HG03108 (cell line): ENCODE data around the gene FCN2.

Source experiments
- ATAC-seq: cut with Tn5 transposase; IDR thresholded peaks from one replicate; pipeline ENCODE4 v1.9.1; 2021; ENCODE audit warnings: moderate library complexity; ENCODE audit not compliant: unreplicated experiment

Gene FCN2

GRCh38 chr9:134880484-134881312, at the start of gene FCN2:
FCN2 (plus strand) TSS chr9:134880810; CDS start chr9:134880822, 12 bp downstream.
- ATAC-seq: no peak

GRCh38 chr9:134830926-134831720, 49.5 kb upstream of the FCN2 start:
- ATAC-seq: no peak

GRCh38 chr9:134832471-134832870, 48.1 kb upstream of the FCN2 start:
- no peak for ATAC-seq

DNA sequence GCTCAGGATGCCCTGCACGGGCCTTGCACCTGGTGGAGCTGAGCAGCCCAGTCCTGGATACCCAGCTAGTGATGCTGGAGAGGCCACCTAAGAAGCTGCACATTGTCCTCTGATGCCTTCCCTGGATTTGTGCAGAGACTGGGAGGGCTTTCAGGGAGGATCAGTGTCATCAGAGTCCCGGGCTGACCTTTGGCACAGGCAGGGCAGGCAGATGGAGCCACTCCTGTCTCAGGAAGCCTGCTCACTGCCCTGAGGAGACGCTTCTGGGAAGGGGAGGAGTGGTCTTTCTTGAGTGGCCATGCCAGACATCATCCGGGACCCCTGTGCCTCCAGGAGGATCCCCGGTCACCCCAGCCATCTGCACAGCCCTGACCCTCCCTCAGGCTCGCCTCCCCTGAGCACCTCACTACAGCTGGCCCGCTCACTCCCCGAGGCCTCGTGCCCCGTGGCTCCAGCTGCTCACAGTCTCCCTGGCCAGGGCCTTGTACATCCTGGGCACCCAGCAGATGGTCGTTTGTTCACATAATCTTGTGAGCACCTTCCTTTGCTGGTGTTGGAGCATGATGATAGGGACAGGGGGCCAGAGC, 47.2 kb upstream of the FCN2 start:
- no peak for ATAC-seq

DNA sequence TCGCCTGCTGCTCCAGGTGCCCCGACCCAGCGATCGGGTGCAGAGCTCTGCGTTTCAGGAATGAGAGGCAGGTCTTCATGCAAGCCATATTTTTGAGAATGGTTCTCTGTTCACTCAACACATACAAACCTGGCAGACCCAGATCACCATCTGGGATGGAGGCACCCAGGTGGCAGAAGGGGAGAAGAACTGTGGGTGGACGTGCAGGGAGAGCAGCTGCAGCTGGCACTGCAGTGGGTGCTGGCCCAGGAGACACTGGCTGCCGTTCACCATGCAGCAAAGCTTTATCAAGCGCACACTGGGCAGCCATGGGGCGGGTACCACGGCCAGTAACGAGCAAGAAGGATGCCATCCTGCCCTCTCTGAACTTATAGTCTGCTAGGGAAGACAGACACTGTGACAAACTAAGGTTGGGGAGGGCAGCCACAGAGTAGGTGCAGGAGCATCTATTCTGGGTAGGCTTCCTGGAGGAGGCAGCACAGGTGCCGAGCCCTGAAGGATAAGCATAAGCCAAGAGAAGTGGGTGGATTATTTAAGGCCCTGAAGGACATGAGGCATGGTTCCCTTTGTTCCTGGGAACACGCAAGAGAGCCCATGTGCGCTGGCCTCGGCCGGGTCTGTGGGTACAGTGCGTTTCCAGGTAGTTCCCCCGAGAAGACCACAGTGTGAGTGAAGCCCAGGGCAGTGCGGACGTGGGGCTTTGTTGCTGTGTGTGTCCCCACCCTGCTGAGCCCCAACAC, 46.2 kb upstream of the FCN2 start:
- ATAC-seq: no peak

- no peak for ATAC-seq
Measured at GRCh38 chr9:134834957-134835419, 45.6 kb upstream of the FCN2 start.

GRCh38 chr9:134835448-134835847, 45.2 kb upstream of the FCN2 start:
- ATAC-seq: no peak

- ATAC-seq: no peak
Measured at GRCh38 chr9:134835987-134836386, 44.6 kb upstream of the FCN2 start.

GRCh38 chr9:134836406-134836970, 44.1 kb upstream of the FCN2 start:
- ATAC-seq: no peak

DNA sequence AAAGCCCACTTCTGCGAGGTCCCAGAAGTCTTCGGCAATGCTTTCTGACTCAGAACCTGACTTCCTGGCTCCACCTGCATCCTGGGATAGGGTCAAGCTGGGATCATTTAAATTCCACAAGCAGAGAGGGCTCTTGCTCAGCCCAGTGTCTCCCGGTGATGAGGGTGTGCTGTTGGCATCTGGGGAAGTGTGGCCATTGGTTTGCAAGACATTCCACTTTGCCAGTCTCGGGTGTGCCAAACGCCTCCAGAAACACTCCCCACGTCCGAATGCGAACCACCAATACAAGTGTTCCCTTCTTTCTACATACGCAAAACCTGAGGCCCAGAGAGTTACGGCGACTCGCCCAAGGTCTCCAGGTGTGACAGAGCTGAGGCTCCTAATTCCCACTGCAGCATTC, 43.1 kb upstream of the FCN2 start:
- no peak for ATAC-seq

- no peak for ATAC-seq
Measured at GRCh38 chr9:134838651-134839454, 41.8 kb upstream of the FCN2 start.

- no peak for ATAC-seq
Measured at GRCh38 chr9:134839455-134840125, 41.0 kb upstream of the FCN2 start.

- no peak for ATAC-seq
Measured at GRCh38 chr9:134840511-134840910, 40.1 kb upstream of the FCN2 start.

- no peak for ATAC-seq
Measured at GRCh38 chr9:134841180-134841904, 39.3 kb upstream of the FCN2 start.

- no peak for ATAC-seq
Measured at GRCh38 chr9:134842321-134842720, 38.3 kb upstream of the FCN2 start.

DNA sequence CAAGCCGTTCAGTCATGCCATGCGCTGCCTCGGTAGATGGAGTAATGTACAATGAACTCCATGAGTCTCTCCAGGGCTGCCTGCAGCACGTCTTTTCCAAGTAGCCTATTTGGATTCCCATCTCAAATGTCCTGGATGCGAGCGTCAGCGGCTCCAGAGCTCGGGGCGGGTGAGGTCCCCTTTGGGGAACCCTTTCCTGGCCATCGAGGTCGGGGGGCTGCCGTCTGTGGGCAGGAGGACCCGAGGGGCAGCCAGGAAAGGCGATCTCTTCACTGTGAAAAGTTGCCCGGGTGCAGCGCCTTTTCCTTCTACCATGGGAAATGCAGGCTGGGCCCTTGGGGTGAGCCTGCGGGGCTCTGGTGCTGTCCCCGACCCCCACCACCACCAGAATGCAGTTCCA, 36.9 kb upstream of the FCN2 start:
- no peak for ATAC-seq

GRCh38 chr9:134844821-134845220, 35.8 kb upstream of the FCN2 start:
- ATAC-seq: no peak

GRCh38 chr9:134846187-134846586, 34.4 kb upstream of the FCN2 start:
- ATAC-seq: no peak

- no peak for ATAC-seq
Measured at GRCh38 chr9:134846699-134847098, 33.9 kb upstream of the FCN2 start.
